ENCODE data around the gene NOM1.

- TF ChIP-seq CTCF (IDR thresholded peaks at IDR 0.05; ENCODE audit: poor library complexity) (no peak), EZH2 (IDR thresholded peaks at IDR 0.05; ENCODE audit: borderline replicate concordance) (no peak)
Observed at GRCh38 chr7:156954941-156955340, 5.4 kb downstream of the NOM1 start.

Measured in hepatocyte (in vitro differentiated cells).